Measurements from ENCODE around the gene CITED1. TPM values are rescaled to one million over a fixed set of nuclear protein-coding genes. Genes with fewer than 3 reads are reported as not detected.

Gene CITED1
- total RNA-seq, 2 donors from 2014 or later: 0.51 TPM; not detected in 1

- H3K27me3 ChIP-seq: no peaks in the 10 kb centered on the region
- H3K4me3 ChIP-seq: no peak overlapping the region
- no peak overlapping the region for H3K27ac ChIP-seq
- H3K4me1 ChIP-seq: no peaks in the 10 kb centered on the region
- no peaks in the 10 kb centered on the region for H3K36me3 ChIP-seq
- no peaks in the 10 kb centered on the region for H3K9me3 ChIP-seq
- TF ChIP-seq CTCF (IDR thresholded peaks at IDR 0.05): no peak
- DNase-seq (ENCODE audit: low spot score): no peak
Measured at GRCh38 chrX:72262077-72262476, 43.6 kb downstream of the CITED1 start.

GRCh38 chrX:72260448-72260847 lies 45.3 kb downstream of the CITED1 start:
- no peaks in the 10 kb centered on the region for H3K27me3 ChIP-seq
- no peak for DNase-seq (ENCODE audit: low spot score)
- TF ChIP-seq CTCF (IDR thresholded peaks at IDR 0.05): no peak
- no peaks in the 10 kb centered on the region for H3K4me1 ChIP-seq
- H3K4me3 ChIP-seq: no peak overlapping the region
- no peaks in the 10 kb centered on the region for H3K9me3 ChIP-seq
- no peaks in the 10 kb centered on the region for H3K36me3 ChIP-seq
- H3K27ac ChIP-seq: no peak overlapping the region

GRCh38 chrX:72258174-72258573 lies 47.5 kb downstream of the CITED1 start:
- Histone ChIP-seq H3K4me1 (no peaks in the 10 kb centered on the region), H3K9me3 (no peaks in the 10 kb centered on the region), H3K36me3 (no peaks in the 10 kb centered on the region), H3K27ac (no peak overlapping the region), H3K27me3 (no peaks in the 10 kb centered on the region), H3K4me3 (no peak overlapping the region)
- no peak for TF ChIP-seq CTCF (IDR thresholded peaks at IDR 0.05)
- no peak for DNase-seq (ENCODE audit: low spot score)

GRCh38 chrX:72255864-72256263 lies 49.9 kb downstream of the CITED1 start:
- H3K4me3 ChIP-seq: no peak overlapping the region
- H3K36me3 ChIP-seq: no peaks in the 10 kb centered on the region
- no peaks in the 10 kb centered on the region for H3K27me3 ChIP-seq
- H3K9me3 ChIP-seq: no peaks in the 10 kb centered on the region
- no peak for DNase-seq (ENCODE audit: low spot score)
- H3K4me1 ChIP-seq: no peaks in the 10 kb centered on the region
- TF ChIP-seq CTCF (IDR thresholded peaks at IDR 0.05): no peak
- H3K27ac ChIP-seq: no peak overlapping the region

- Histone ChIP-seq H3K27ac (no peak overlapping the region), H3K4me3 (no peak overlapping the region), H3K9me3 (no peaks in the 10 kb centered on the region), H3K27me3 (no peaks in the 10 kb centered on the region), H3K4me1 (no peaks in the 10 kb centered on the region), H3K36me3 (no peaks in the 10 kb centered on the region)
- DNase-seq (ENCODE audit: low spot score): no peak
- TF ChIP-seq CTCF (IDR thresholded peaks at IDR 0.05): no peak
Measured at GRCh38 chrX:72255445-72255844, 50.3 kb downstream of the CITED1 start.

GRCh38 chrX:72254816-72255215 lies 50.9 kb downstream of the CITED1 start:
- DNase-seq (ENCODE audit: low spot score): no peak
- Histone ChIP-seq H3K27ac (no peak overlapping the region), H3K36me3 (no peaks in the 10 kb centered on the region), H3K4me1 (no peaks in the 10 kb centered on the region), H3K4me3 (no peak overlapping the region), H3K27me3 (no peaks in the 10 kb centered on the region), H3K9me3 (no peaks in the 10 kb centered on the region)
- TF ChIP-seq CTCF (IDR thresholded peaks at IDR 0.05): no peak

Measured in right atrium auricular region (tissue), 2 donors.